HG03097 (cell line): ENCODE measurements around the gene C5AR2.
"Not testable (repeated sequence)": the region's sequence is repeated elsewhere in the genome, so short reads cannot be mapped to it uniquely, and the experiment has no call there.

Source experiments
- ATAC-seq: cut with Tn5 transposase; IDR thresholded peaks from one replicate; pipeline ENCODE4 v1.9.1; 2021; ENCODE audit not compliant: unreplicated experiment, low FRiP score

Gene C5AR2

DNA sequence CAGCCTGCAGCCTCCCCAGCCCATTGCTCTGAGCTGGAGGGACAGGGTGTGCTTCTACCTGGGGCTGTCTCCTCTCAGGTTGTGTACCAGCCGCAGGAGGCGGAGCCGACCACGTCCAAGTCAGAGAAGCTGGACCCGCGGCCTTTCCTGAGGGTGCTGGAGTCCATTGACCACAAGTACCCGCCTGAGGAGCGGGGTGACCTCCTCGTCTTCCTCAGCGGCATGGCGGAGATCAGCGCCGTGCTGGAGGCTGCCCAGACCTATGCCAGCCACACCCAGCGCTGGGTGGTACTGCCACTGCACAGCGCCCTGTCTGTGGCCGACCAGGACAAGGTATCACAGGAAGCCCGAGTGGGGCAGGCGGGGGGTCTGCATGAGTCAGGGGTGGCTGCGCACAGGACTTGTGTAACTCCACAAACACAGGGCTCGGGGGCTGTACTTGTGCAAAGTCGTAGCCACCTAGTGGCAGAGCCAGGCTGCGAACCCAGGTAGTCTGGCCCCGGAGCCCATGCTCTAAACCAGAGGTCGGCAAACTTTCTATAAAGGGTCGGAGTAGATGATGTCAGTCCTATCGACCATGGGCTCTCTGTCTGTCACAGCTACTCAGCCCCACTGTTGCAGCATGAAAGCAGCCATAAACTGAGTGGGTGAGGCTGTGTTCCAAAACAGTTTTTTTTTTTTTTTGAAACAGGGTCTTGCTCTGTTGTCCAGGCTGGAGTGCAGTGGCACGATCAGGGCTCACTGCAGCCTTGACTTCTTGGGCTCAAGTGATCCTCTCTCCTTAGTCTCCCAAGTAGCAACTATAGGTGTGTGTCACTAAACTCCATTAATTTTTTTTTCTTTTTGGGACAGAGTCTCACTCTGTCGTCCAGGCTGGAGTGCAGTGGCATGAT is 26.1 kb downstream of the C5AR2 start:
- ATAC-seq: no peak

DNA sequence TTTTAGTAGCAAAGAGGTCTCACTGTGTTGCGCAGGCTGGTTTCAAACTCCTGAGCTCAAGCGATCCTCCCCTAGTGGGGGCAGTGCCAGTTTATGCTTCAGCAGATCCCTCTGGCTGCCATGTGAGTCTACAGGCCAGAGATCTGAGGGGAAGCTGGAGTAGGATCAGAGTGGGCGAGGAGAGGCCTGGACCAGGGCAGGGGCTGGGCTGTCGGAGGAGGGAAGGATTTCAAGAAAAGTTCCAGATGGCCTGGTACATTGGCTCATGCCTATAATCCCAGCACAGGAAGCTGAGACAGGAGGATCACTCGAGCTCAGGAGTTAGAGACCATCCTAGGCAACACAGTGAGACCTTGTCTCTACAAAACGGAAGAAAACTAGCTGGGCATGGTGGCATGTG is 27.0 kb downstream of the C5AR2 start:
- no peak for ATAC-seq

DNA sequence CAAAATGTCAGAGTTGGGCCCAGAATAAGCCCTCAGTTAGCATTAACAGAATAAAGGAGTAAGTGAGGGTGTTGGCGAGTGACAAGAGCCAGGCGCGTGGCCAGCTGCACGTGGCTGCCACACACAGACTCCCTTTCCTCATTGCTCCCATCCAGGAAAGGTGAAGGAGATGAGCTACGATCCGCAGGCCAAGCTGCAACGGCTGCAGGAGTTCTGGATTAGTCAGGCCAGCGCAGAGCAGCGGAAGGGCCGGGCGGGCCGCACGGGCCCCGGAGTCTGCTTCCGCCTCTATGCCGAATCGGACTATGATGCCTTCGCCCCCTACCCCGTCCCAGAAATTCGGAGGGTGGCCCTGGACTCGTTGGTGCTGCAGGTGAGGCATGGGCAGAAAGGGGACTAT is 30.3 kb downstream of the C5AR2 start:
- ATAC-seq: no peak

DNA sequence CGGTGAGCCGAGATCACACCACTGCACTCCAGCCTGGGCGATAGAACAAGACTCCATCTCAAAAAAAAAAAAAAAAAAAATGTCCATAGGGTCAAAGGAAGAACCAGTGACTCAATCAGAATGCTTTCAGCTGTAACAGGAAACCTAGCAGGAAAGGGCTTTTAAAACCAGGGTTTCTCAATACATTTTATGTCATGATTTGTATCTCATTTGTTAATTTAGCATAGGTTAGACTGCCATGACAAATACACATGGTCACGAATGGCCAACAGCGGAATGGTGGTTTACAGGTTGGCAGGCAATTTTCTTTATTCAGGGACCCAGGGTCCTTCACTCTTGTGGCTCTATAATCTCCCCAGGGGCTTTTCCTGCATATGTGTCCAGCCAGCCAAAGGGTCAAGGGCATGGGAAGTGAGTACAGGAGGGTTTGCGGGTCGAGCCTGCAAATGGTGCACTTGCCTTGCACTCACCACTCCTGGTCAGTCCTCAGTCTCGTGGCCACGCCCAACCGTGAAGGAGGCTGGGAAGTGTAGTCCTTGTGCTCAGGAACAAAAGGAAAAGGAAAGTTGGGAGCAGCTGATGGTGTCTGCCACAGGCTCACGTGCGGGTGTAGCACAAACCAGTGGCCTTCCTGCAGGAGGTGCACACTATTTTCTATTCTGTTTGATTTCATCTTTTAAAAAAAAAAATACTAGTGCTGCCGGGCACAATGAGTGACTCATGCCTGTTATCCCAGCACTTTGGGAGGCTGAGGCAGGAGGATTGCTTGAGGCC is 32.0 kb downstream of the C5AR2 start:
- no peak for ATAC-seq

DNA sequence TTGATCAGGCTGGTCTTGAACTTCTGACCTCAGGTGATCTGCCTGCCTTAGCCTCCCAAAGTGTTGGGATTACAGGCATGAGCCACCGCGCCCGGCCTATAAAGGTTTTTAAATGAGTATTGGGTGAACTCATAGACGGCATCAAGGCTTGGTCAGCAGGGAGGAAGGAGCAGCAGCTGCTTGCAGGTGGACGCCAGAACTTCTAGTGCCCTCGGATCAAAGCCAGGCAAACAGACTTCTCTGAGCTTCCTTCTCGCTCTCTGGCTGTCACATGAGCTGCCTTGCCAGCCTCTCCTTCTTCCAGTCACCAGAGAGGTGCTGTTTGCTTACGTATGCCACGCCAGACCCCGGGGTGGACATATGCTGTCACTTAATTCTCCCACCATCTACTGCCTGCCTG is 33.5 kb downstream of the C5AR2 start:
- ATAC-seq: not testable (repeated sequence)

DNA sequence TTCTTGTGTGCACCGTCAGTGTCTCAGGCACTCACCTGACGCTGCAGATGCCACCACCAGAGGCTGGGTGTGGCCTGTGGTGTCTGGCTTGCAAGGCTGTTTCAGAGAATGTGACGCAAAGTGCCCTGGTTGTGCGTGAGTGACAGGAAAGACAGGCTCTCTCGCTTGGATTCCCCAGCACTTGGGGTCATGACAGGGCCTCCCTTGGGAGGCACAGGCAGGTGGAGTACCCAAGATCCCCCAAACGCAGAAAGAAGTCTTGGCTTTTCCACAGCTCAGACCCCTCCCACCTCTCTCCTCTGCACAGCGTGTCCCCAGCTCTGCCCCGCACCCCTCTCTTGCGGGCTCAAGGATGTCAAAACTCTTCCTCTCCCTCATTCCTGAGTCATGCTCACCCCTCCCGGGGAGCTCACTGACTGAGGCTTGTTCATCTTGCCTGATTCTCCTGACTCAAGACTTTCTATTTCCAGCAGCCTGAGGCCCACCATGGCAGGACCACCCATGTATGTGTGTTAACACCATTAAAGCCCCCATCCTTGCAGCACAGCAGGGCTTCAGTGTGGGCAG is 38.2 kb downstream of the C5AR2 start:
- ATAC-seq: no peak

DNA sequence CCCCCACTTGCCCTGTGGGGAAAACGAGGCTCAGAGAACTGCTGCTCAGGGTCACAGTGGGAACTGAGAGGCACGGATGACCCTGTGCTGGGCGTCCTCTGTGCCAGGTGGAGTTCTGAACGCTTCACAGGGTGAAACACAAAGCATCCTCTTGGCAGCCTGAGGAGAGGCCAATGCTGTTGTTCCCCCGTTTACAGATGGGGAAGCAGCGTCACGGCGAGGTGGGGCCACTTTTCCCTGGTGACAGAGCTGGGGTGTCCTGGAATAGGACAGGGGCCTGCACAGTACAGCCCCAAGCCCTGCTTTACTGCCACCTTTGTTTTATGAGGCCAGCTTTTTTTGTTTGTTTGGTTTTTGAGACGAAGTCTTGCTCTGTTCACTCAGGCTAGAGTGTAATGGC is 39.3 kb downstream of the C5AR2 start:
- no peak for ATAC-seq

DNA sequence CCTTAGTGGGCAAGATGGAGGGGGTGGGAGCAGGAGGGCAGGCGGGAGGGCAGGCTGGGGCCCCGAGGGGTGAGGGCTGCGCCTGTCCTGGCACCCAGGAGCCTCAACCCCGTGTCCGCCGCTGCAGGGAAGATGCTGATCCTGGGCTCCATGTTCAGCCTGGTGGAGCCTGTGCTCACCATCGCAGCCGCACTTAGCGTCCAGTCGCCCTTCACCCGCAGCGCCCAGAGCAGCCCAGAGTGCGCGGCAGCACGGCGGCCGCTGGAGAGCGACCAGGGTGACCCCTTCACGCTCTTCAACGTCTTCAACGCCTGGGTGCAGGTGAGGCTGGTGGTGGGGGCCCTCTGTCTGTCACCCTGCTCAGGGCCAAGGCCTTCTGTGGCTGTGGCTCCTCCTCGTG is 40.6 kb downstream of the C5AR2 start:
- no peak for ATAC-seq

DNA sequence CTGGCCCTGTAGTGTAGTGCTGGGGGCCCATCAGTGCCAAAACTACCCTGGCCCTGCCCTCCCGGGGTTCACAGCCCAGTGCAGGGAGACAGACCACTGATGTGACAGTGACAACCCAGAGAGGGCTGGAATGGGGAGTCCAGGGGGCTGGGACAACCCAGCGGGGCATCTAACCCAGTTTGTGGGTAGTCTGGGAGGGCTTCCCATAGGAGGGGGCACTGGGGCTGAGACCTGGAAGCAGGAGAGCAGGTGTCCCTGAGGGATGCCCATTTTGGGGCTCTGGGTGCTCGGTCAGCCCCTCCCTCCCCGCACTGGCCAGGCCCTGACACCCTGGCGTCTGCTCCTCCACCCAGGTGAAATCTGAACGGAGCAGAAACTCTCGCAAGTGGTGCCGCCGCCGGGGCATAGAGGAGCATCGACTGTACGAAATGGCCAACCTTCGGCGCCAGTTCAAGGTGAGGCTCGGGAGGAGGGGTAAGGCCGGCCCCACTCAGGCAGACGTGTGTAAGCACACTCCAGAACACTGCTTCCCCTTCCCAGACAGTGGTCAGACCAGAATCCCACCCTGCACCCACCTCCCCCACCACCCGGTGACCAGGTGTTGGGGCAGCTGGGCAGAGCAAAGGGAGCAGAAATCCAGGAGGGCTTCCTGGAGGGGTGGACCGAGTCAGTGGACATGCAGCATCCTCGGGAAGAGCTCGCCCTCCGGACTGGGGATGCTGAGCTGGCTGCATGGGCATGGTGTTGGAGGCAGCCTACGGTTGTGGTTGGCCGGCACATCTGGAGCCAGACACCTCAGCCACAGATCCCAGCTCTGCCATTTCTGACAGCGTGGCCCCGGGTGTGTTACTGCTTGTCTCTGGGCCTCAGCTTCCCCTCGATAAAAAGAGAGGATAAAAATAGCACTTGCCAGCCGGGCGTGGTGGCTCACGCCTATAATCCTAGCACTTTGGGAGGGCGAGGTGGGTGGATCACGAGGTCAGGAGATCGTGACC is 41.6 kb downstream of the C5AR2 start:
- ATAC-seq: no peak

DNA sequence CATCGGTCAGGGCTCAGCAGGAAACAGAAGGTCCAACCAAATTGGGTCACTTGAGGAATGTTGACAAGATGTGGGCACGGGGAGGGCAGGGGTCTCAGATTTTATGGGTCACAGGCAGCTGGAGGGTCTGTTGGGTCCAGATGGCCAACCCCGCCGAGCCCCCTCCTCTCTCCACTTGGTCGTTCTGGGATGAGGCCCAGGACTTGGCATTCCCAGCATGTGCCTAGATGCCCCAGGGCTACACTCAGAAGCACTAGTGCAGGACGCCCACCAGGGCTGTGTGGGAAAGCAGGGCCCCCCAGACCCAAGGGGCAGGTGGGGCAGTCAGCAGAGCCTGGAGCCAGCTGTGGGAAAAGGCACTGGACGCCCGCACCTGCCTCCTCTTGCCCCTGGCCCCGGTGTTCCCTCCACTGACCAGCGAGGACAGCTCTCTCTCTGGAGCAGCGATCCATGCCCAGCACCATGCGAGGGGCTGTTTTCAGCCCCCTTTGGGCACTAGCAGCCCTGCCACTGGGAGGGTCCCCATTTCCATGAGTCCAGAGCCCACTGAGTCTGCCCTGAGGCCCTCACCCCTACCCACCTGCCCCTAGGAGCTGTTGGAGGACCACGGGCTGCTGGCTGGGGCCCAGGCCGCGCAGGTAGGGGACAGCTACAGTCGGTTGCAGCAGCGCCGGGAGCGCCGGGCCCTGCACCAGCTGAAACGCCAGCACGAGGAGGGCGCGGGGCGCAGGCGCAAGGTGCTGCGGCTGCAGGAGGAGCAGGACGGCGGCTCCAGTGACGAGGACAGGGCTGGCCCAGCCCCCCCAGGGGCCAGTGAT is 43.1 kb downstream of the C5AR2 start:
- ATAC-seq: no peak

DNA sequence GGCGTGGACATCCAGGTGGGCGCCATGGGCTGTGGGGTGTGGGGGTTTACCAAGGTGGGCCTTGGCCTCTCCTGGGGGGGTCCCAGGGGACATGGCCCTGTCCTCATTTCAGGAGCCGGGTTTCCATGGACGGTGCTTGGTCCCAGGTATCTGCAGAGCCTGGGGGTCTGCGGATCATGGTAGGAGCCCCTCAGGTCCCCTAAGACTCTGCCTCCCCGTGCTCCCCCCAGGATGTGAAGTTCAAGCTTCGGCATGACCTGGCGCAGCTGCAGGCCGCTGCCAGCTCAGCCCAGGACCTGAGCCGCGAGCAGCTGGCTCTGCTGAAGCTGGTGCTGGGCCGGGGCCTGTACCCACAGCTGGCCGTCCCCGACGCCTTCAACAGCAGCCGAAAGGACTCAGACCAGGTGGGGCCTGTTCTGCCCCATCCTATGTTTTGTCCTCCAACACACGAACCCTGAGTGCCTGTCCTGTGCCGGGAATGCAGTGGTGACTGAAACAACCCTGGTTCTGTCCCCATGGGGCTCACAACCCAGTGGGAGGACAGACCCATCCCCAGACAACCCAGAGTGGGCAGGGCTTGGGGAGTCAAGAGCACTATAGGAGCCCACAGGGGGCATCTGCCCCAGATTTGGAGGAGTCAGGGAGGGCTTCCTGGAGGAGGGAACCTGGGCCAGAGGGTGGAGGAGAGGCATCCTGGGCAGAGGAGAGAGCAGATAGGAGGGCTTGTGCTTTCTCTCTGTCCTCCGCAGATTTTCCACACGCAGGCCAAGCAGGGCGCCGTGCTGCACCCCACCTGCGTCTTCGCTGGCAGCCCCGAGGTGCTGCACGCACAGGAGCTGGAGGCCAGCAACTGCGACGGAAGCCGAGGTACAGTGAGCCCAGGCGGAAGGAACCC is 44.0 kb downstream of the C5AR2 start:
- no peak for ATAC-seq

DNA sequence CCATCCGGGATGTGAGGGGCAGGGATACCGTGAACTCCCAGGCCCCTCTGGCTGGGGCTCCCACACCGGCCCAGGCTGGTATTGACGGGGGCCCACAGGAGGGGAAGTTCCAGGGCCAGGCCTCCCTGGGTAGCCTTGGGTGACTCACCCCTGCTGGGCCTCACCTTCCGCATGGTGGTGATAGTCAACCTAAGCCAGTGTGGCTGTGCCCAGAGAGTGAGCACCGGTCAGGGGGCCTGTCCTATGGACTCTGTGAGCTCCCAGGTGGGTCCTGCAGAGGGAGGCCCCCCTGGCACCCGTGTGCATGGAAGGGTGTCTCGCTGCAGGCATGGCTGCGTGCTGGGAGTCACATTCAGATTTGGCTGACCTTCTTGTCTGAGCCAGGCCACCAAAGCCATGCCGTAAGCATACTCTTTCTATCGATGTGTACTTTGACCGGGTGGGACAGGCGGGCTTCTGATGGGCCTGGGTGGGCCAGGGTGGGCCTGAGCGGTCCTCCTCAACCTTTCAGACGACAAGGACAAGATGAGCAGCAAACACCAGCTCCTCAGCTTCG is 44.7 kb downstream of the C5AR2 start:
- ATAC-seq: no peak

DNA sequence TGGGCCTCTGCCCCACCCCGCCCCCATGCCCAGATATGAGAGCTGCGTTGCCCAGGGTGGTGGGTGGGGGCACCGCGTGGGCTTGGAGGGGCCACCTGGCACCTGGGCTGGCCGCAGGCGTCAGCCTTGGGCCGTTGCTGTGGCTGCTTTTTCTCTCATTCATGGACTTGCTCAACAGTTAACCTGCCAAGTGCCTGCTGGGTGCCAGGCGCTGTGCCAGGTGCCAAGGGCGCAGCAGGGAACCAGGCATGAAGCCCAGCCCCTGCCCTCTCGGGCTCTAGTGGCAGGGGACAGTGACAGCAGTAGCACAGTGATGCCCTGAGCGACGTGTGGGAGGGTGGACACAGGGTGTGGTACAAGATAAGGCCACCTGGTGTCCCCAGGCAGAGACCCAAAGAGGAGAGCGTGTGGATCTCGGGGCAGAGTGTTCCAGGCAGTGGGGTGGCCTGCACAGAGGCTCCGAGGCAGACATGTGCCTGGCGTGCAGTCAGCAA is 45.3 kb downstream of the C5AR2 start:
- no peak for ATAC-seq

DNA sequence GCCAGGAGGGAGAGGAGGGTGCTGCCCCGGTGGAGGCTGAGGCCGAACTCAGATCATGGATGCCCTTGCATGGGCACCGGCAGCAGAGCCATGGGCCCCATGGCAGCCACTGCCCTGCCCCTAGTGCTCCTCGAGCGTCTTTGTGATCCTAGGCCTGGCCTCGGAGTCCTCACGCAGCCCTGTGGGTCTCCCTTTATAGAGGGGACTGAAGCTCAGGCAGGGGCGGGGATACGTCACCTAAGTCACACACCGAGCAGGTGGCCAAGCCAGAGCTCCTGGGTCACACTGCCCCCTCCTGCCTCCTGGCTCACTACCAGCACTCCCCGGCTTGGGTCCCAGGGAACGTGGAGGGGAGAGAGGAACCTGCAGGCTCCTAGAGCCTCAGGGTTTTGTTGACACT is 45.8 kb downstream of the C5AR2 start:
- no peak for ATAC-seq

DNA sequence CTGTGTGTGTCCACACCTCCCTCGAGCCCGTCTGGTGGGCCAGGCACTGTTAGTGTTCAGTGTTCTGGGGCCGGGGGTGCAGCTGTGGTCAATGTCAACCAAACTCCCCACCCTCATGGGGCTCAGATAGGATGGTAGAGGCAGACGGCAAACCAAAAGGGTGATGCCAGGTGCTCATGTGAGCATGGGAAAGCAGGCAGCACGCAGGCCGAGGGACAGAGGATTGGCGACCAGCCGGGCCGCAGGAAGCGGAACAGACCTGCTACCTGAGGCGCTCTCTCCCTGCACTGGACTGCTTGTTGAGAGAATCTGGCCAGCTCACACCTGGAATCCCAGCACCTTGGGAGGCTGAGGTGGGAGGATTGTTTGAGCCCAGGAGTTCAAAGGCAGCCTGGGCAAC is 46.3 kb downstream of the C5AR2 start:
- ATAC-seq: no peak

DNA sequence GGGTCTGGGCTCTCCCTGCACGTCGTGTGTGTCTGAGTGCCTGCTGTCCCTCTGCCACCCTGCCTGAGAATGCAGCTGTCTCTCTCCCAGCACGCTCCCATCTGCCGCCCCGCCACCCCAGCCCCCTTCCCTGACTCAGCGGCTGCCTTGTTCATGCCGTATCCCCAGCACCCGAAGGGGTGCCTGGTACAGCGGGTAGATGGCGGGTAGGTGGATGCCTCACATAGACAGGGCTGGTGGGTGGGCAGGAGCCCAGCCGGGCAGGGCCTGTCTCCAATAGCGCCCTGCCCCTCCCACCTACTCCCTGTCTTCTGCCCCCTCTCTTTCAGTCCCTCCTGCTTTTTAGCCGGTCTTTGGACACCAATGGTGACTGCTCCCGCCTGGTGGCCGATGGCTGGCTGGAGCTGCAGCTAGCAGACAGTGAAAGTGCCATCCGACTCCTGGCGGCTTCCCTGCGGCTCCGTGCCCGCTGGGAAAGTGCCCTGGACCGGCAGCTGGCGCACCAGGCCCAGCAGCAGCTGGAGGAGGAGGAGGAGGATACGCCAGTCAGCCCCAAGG is 47.5 kb downstream of the C5AR2 start:
- ATAC-seq: no peak

DNA sequence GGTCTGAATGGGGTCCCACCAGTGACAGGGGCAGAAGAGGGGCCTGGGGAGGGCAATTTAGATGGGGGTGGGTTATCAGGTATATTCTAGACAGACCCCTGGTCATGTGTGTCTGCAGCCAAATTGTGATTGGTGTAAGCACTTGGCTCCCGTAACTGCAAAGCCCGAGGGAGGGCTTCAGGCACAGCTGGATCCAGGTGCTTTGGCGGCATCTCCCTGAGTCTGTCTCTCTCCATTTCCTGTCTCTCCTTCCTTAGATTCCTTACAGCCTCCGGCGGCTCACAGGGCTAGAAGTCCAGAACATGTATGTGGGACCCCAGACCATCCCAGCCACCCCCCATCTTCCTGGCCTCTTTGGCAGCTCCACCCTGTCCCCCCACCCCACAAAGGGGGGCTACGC is 48.6 kb downstream of the C5AR2 start:
- ATAC-seq: no peak

DNA sequence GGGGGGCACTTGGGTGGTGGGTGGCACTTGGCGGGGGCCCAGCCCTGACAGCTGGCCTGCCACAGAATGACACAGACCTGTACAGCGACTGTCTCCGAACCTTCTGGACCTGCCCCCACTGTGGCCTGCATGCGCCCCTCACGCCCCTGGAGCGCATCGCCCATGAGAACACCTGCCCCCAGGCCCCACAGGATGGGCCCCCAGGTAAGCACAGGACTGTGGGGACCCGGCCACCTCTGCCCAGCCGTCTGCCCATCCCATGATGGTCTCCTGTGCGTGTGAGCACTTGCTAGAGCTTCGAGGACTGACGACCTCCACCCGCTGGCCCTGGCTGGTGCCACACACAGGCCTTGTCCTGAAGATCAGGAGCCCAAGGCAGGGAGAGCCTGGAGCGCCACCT is 49.1 kb downstream of the C5AR2 start:
- ATAC-seq: no peak
